Stimulated activated CD4-positive, alpha-beta T cell treated with anti-CD3 and anti-CD28 coated beads, Interleukin-15, amount 100 ng/mL, for 24 hours (primary cell): ENCODE data around the gene FBXW12.
A peak's percentile ranks its signal among the peaks of the same experiment; 100 is the strongest.

Experiments
- DNase-seq: peaks from one replicate; pipeline ENCODE4 v3.0.0-alpha.2; 2020

The FBXW12 gene

DNA sequence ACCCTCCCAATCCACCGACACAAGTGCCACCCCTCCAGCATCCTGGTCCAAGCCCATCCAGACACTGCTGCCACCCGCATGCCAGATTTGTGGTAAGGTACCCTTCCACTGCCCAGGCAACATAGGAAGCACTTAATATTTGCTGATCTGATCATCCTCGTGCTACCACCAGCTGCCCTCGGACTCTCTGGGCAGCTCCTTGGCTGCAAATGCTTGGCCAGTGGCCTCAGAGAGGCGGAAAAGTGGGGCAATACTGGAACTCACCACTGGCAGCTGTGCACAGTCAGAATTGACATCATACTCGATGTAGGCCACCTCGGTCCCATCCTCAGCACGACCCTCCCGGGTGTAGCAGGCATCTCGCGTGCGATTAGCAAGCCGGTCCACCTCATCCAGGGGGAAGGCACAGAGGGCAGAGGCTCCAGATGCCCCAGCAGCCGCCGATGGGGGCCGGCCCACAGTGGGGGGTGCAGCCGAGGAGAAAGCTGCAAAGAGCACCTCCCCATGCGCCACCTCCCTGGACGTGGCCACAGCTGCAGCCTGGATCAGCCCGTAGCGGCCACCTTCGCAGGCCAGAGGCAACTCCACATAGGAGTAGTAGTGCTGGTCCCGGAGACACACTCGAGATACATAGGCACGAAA is 51.3 kb downstream of the FBXW12 start:
- no peak for DNase-seq

DNA sequence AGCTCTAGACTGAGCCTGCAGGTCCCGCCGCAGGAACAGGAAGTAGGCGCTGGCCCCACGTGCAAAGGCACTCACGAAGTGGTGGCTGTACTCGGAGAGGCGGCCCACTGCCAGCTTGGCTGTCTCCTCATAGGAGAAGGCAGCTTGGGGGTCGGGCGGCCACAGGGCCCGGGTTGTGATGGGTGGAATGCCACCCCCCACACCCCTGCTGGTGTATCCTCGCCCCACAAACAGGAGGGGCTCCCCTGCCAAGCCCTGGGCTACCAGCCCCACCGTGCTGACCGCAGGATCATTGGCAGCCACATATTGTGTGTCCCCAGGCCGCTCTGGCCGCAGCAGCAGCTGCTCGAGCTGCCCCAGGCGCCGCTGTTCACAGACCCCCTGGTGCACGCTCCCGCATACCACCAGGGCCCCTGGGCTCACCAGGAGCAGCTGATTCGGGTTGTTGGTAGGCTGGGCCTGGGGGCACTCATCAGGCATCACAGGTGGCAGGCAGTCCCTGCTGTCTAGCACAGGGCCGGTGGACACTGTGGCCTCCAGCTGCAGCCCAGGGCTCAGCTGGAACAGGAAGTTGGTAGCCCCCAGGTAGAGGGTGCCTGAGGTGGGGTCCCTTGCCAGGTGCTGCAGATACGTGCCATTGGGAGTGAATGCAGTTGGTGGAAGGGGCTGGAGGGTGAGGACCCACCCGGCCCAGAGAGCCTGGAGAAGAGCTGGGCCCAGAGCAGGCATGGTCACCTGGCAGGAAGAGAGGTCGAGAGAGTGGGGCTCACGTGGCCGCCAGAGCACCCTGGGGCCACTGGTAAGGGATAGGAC is 52.1 kb downstream of the FBXW12 start:
- no peak for DNase-seq

DNA sequence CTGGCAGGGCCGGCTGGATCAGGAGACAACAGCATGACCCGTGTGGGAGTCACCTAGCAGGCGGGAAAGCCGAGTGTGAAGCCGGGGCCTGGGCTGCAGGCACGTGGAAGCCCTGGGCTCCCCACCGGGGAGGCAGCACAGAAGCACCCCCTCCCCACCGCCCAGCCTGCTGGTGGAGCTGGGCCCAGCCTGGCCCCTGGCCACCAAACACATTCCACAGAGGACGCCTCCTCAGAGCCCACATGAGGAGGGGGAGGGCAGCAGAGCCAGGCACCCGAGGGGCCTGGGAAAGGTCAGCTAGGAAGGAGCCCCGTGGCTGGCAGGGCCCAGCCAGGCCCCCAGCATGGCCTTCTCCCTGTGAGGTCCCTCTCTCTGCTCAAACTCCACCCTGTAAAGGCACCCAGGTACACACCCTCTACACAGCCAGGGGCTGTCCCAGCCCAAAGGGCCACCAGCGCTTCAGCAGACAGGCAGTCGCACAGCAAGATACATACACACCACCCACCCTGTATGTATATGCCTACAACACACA is 53.3 kb downstream of the FBXW12 start:
- no peak for DNase-seq

GRCh38 chr3:48426401-48426909 is 54.4 kb downstream of the FBXW12 start:
- no peak for DNase-seq

GRCh38 chr3:48426944-48427629 is 55.1 kb downstream of the FBXW12 start:
- no peak for DNase-seq

DNA sequence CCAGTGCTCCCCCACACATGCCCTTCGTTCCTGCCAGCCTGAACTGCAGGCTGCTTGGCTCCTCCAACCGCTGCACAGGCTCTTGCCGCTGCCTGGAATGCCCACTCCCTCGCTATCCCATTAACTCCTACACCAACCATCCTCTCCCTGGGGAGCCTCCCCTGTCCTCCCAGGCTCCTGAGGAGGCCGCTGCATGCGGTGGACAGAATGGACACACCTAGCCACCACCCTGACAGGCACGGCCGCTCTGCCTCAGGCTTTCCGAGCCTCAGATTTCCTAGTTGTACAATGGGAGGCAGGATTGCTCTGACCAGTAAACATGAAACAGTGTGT is 55.6 kb downstream of the FBXW12 start:
- no peak for DNase-seq

DNA sequence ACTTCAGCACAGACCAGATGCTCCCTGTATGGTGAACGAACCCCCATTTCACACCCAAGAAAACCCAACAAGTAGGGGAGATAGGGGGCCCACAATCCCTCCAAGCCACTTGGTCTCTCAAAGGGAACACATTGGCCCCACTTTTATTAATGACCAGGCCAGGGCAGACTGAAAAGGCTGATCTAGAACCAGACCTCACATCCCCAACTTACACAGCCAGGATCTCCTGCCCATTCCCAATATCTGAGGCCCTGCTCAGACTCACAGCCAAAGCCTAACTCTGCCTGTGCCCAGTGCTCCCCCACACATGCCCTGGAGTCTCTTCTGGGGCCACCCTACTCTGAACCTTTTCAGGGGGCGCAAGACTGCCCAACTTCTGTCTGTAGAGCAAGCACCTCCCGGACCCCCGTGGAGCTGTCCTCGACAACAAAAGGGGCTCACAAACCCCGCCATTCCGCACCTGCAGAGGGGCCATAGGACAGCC is 56.1 kb downstream of the FBXW12 start:
- no peak for DNase-seq

- peak; percentile 40 for DNase-seq
Observed at GRCh38 chr3:48428572-48429316, 56.7 kb downstream of the FBXW12 start.

DNA sequence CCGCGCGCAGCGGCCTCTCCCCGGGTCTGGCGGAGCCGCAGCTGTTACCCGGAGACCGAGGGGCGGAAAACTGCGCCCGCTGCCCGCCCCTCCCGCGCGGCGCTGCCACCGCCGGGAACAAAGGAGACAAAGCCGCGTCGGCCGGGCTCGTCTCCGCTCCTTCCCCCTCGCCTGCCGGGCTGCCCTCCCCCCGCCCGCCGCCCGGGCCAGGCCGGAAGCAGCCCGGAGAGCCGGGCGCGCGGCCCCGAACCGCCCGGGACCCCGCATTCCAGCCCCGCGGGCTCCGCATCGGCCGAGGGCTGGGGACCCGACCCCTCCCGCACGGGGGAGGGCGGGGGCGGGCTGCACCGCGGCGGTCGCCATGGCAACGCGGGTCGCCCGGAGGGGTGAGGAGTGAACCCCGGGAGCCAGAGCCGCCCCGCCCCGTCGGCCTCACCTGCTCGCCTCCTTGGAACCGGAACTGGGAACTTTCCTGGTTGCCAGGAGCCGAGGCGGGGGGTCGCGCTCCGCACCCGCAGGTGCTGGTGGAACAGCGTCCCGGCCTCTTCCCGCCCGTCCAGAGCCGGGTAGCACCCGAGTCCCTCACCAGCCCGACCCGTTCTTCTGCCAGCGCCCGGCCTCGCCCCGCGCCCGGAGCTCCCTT is 57.4 kb downstream of the FBXW12 start:
- DNase-seq = peak; percentile 70

DNA sequence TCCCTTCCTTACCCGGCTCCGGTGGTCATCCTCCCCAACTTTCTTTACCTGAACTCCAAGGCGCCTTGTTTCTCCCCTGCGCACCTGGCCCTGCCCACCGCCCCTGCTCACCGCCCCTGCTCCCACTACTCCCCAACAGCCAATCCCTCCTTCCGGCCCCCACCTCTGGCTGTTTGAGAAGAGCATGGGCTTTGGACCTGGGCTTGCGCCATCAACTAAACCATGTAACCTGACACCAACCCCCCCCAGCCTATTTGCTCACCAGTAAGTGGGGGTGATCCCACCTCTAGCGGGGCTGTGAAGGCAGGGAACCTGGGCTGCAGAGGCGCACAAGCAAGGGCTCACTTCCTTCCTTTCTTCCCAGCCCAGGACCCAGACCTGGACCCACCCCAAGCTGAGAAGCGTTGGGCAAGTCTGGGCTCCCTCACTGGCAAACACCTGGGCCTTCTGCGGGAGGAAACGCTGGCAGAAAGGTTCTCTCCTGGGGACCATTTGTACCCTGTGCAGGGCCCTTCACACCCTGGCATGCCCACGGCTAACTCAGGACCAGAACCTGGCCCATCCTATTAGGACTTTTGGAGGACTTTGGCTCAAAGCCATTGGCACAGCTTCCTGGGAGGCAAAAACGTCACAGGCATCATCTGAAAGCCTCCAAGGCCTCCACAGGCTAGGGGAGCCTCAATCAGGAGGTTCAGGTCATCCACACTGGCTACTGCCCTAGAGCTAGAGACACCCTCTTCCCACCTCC is 58.1 kb downstream of the FBXW12 start, which contains the start of gene PLXNB1:
PLXNB1 (minus strand) TSS at position 127 of the 748 bp plus-strand sequence. CDS start 5,475 bp downstream, outside the sequence.
- peak; percentile 23 for DNase-seq

- DNase-seq = no peak
Observed at GRCh38 chr3:48430708-48431101, 58.7 kb downstream of the FBXW12 start.

DNA sequence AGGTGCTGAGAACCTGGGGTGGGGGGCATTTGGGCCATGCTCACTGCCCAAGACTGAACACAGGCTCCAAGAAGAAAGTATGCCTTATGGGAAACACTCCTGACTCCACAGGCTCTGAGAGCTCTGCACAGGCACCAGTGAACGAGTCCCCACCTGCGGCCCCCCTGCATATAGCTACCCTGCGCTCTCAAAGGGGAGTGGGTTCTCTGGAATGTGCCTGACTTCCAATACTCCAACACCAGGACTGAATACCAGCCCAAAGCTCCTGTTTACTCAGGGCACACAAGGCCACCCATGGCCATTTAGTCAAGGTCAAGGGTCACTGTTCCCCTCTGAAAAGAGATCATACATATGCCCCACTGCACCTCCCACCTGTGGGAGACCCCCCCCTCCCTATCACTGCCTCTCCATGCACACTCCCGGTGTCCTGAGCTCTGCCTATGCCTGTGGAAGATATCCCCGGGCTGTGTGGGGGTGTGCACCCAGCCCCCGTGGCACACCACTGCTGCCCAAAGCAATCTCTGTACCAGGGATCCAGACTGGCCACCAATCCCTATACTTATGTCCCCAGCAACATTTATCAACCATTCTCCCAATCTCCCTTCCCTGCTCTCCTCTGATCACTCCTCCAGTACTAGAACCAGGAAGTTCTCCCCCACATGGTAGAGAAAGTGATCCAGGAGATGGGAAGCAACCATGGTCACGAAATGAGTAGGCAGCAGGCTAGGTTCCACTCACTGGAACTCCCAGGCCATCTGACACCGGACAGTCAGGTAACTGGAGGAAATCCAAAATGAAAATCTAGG is 59.4 kb downstream of the FBXW12 start:
- no peak for DNase-seq

GRCh38 chr3:48432411-48433371 is 60.7 kb downstream of the FBXW12 start:
- DNase-seq = no peak

GRCh38 chr3:48433472-48434118 is 61.6 kb downstream of the FBXW12 start:
- no peak for DNase-seq

GRCh38 chr3:48434591-48435222 is 62.7 kb downstream of the FBXW12 start:
- DNase-seq = no peak

- DNase-seq = no peak
Observed at GRCh38 chr3:48435223-48435595, 63.2 kb downstream of the FBXW12 start.

DNA sequence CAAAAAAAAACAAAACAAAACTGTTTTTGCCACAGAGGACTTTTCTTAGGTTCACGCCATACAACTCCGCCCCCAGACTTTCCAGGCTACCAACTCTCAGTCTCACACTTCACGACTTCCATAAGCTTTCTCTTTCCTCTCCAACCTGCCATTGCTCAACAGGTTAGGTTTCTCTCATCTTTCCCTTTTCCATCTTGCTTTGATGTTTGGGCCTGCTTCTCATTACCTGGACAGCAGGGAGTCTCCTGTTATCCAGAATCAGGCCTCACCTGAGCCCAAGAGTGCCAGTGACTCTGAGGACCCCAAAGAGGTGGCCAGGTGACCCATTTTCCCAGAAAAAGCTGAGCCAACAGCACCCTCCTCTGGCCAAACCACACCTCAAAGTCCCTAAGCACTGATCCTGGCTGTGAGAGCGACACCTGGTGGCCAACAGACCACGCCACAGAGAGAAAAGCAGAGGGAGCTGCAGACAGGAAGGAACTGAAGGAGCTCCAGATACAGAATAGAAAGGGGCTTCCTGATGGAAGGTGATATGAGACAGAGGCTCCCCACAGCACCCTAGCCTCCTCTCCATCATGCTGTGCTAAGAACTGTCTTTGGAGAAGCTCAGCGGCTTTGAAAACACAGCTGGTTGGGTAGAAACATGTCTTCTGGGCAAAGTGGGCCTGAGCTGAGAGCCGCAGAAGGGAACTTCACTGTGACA is 63.9 kb downstream of the FBXW12 start:
- DNase-seq = peak; percentile 88

DNA sequence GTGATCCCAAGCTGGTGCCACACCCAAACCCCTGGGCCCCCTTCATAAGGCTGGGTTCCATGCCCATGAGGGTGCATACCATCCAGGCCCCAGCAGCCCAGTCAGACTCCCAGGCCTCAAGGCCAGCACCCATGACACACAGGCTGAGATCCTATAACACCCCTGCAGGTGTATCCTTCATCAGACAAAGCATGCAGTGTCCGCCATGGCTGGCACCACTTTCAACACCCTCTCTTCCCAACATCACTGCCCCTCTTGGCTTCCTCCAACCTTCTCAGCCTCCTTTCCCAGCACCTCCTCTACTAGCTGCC is 64.4 kb downstream of the FBXW12 start:
- DNase-seq = no peak
